ENCODE measurements around the gene SAP30BP.
"Not testable (repeated sequence)": the region's sequence is repeated elsewhere in the genome, so short reads cannot be mapped to it uniquely, and the experiment has no call there.

GRCh38 chr17:75638039-75638438, 29.1 kb upstream of the SAP30BP start:
- TF ChIP-seq CTCF (optimal IDR thresholded peaks at IDR 0.05 in 1 of 3, IDR thresholded peaks at IDR 0.05 in 1 of 3, conservative IDR thresholded peaks at IDR 0.05 in 1 of 3; ENCODE audit: extremely low read depth in 1 of 3, insufficient read depth in 2 of 3, low read length in 3 of 3); EZH2 (IDR thresholded peaks at IDR 0.05; ENCODE audit: low read length): not testable (repeated sequence)

All from keratinocyte (primary cell).